Stimulated activated effector memory CD8-positive, alpha-beta T cell treated with anti-CD3 and anti-CD28 coated beads, Interleukin-12 subunit alpha, Interleukin-12 subunit beta, amount 100 ng/mL, for 72 hours (primary cell): Measurements from ENCODE around the gene NDUFS5.
A peak's percentile ranks its signal among the peaks of the same experiment; 100 is the strongest.
"Not testable (repeated sequence)": the region's sequence is repeated elsewhere in the genome, so short reads cannot be mapped to it uniquely, and the experiment has no call there.

Experiments
- ATAC-seq: fragments of 150-1000 bp; cut with Tn5 transposase; 2 replicates; pipeline ENCODE4 v1.10.0; 2021
- DNase-seq, 2 donors: peaks; one replicate each; pipeline ENCODE4 v3.0.0; 2021 to 2022; ENCODE audit warnings: low spot score in 2 of 2
- H3K27ac Mint-ChIP-seq: one replicate; pipeline ENCODE4 v1.8.0; 2022; ENCODE audit warnings: mild to moderate bottlenecking, mixed read lengths
- H3K36me3 Mint-ChIP-seq: one replicate; pipeline ENCODE4 v1.8.0; 2022; ENCODE audit warnings: mild to moderate bottlenecking, mixed read lengths
- H3K4me1 Mint-ChIP-seq: one replicate; pipeline ENCODE4 v1.8.0; 2022; ENCODE audit warnings: mixed read lengths
- H3K4me3 Mint-ChIP-seq: one replicate; pipeline ENCODE4 v1.8.0; 2022; ENCODE audit warnings: mild to moderate bottlenecking, mixed read lengths
- H3K9me3 Mint-ChIP-seq: one replicate; pipeline ENCODE4 v1.8.0; 2022; ENCODE audit warnings: mixed read lengths

Gene NDUFS5

DNA sequence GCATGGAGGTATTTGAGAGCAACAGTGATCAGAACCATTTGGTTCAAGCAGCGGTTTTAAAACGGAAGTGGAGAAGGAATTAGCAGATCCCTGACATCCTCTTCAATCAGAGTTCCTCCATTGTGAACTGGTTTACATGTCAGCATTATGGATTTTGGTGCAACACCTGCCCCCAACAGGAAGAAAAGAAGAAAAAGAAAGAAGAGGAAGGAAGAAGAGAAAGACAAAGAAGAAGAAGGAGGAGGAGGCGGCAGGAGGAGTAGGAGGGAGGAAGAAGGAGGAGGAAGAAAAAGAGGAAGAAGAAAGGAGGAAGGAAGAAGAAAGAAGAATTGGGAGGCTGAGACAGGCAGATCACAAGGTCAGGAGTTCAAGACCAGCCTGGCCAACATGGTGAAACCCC is 17.4 kb downstream of the NDUFS5 start:
- peak overlapping the region; percentile 44 for H3K27ac Mint-ChIP-seq
- H3K4me3 Mint-ChIP-seq = no peak overlapping the region
- DNase-seq (no peak), ATAC-seq (no peak)
- H3K4me1 Mint-ChIP-seq = peaks cover 11% of the 10 kb centered on the region
- no peaks in the 10 kb centered on the region for H3K9me3 Mint-ChIP-seq
- H3K36me3 Mint-ChIP-seq = peaks cover 45% of the 10 kb centered on the region

DNA sequence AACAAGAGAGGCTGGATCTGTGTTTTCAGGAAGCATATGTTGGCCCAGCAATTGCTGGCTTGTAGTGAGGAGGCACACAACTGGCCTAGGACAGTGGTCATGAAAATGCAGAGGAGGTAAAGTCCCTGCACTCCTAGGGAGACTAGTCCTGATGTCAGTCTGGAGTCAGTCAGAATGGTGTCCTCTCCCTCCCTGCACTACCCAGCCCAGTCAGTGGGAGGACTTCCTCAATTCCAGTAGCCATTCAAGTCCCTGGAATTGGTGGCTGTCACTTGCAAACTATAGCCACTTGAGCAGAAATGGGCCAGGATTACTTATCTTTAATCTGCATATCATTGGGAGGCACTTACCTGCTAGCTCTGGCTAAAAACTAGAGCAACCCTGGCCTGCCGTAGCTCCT is 18.6 kb downstream of the NDUFS5 start:
- peaks cover 41% of the 10 kb centered on the region for H3K36me3 Mint-ChIP-seq
- no peak overlapping the region for H3K4me3 Mint-ChIP-seq
- DNase-seq = no peak
- no peak for ATAC-seq
- peaks cover 6% of the 10 kb centered on the region for H3K4me1 Mint-ChIP-seq
- no peak overlapping the region for H3K27ac Mint-ChIP-seq
- H3K9me3 Mint-ChIP-seq = no peaks in the 10 kb centered on the region

DNA sequence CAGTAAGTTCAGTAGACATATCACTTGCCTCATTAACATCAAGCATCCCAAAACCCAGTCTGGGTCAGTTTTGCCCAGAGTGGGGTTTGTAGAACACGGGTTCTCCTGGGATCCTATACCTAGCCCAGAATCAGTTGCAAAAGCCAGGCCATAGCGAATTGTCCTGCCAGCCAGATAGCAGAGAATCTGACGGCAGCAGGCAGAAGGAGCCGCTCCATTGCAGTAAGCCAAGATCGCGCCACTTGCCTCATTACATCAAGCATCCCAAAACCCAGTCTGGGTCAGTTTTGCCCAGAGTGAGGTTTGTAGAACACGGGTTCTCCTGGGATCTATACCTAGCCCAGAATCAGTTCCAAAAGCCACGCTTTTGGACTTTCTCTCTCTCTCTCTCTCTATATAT is 19.1 kb downstream of the NDUFS5 start:
- H3K9me3 Mint-ChIP-seq = no peaks in the 10 kb centered on the region
- peaks cover 6% of the 10 kb centered on the region for H3K4me1 Mint-ChIP-seq
- no peak overlapping the region for H3K4me3 Mint-ChIP-seq
- ATAC-seq (no peak), DNase-seq (no peak)
- H3K36me3 Mint-ChIP-seq = peaks cover 40% of the 10 kb centered on the region
- no peak overlapping the region for H3K27ac Mint-ChIP-seq

DNA sequence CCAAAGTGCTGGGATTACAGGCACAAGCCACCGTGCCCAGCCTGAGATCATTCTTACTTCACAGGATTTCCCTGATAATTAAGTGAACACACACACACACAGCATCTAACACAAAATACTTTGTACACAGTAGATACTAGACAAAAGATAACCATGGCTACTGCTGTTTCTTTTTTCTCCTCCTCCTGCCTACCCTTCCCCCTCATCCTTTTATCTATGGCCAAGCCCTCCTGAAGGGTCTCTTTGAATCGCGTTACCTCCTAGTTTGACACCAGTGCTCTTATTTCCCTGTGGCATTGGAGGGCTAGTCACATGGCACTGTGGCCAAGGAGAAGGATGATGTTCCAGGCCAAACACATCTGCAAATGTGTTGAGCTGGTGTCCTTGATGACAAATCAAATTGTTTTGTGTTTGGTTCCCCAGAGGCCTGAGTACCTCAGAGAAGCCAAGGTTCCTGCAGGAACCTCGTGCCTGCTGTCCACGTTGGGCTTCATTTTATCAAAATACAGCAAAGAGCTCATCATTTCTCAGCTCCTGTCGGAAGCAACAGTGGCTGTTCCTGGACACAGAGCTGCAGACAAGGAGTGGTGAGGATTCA is 20.6 kb downstream of the NDUFS5 start:
- Mint-ChIP-seq H3K4me1 (peaks cover 6% of the 10 kb centered on the region), H3K27ac (no peak overlapping the region), H3K4me3 (no peak overlapping the region), H3K36me3 (peaks cover 31% of the 10 kb centered on the region), H3K9me3 (no peaks in the 10 kb centered on the region)
- DNase-seq (no peak), ATAC-seq (no peak)

DNA sequence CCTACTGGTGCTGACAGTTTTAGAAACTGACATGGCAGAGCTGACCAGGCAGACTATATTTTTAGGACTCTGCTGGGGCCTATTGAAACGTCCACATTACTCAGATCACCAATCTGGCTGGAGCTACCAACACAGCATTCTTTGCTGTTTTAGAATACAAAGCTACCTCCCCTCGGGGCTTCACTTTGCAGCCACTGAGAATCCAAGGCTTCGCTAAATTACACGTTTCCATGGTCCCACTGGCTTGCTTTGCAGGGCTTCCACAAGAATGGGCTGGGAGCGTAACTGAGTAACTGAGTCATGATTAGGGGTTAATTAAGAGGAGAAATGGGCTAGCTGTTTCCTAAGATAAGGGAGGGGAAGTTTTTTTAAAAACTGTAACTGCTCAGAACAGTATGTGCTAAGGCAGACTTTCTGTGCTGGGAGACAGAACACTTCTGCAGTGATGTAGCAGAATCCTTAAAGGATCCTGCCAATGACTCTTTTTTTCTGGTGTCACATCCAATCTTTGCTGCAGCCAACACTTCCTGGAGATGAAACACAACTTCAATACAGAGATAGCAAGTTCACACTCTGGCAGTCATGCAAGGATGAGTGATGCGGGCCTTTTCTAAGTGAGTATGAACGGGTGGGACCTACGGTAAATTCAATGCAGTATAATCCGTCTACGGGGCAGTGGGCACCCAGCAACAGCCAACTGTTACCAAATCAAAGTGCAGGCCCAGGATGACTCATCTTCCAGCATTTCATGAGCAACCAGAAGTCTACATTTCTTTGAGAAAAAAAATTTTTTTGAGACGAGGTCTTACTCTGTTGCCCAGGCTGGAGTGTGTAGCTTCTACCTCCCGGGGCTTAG is 21.5 kb downstream of the NDUFS5 start:
- ATAC-seq (peak; percentile 70), DNase-seq (no peak)
- Mint-ChIP-seq H3K27ac (no peak overlapping the region), H3K4me3 (no peak overlapping the region), H3K9me3 (no peaks in the 10 kb centered on the region), H3K4me1 (peaks cover 6% of the 10 kb centered on the region), H3K36me3 (peaks cover 22% of the 10 kb centered on the region)

DNA sequence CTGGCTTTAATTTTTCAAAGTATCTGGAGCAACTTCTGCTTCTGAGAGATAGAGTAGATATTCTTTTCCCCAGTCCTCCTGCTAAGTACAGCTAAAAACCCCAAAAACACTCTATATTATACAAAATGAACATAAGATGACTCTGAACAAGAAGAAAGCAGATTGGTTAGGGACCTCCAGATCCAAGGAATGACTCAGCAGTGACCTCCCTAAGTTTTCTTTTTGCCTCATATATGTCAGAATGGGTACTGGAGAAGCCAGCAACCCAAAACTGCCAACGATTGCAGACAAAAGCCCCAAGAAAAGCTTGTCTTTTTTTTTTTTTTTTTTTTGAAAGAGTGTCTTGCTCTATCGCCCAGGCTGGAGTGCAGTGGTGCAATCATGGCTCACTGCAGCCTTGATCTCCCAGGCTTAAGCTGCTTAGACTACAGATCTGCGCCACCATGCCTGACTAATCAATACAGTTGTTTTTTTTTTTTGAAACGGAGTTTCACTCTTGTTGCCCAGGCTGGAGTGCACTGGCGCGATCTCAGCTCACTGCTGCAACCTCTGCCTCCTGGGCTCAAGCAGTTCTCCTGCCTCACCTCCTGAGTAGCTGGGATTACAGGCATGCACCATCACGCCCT is 22.7 kb downstream of the NDUFS5 start:
- no peak overlapping the region for H3K27ac Mint-ChIP-seq
- no peaks in the 10 kb centered on the region for H3K9me3 Mint-ChIP-seq
- ATAC-seq (no peak), DNase-seq (no peak)
- H3K36me3 Mint-ChIP-seq = peaks cover 13% of the 10 kb centered on the region
- H3K4me1 Mint-ChIP-seq = no peaks in the 10 kb centered on the region
- H3K4me3 Mint-ChIP-seq = no peak overlapping the region

DNA sequence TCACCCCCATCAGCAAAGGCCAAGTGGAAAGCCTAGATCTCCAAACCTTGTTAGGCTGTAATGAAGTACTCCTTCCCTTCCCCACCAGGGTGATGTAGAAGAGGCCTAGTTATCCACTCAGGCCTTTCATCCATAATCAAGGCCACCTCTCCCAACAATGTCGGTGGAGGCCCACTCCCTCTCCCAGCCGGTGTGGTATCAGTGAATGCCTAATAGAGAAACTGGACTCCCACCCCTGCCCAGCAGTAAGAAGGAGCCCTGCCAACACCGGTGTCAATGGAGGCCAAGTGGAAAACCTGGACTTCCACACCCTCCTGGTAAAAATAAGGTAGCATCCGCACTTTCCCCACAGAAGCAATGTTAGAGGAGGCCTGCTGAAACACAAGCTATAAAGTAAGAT is 23.9 kb downstream of the NDUFS5 start:
- peaks cover 13% of the 10 kb centered on the region for H3K36me3 Mint-ChIP-seq
- DNase-seq (no peak), ATAC-seq (no peak)
- no peaks in the 10 kb centered on the region for H3K9me3 Mint-ChIP-seq
- H3K4me1 Mint-ChIP-seq = no peaks in the 10 kb centered on the region
- H3K4me3 Mint-ChIP-seq = no peak overlapping the region
- H3K27ac Mint-ChIP-seq = no peak overlapping the region

DNA sequence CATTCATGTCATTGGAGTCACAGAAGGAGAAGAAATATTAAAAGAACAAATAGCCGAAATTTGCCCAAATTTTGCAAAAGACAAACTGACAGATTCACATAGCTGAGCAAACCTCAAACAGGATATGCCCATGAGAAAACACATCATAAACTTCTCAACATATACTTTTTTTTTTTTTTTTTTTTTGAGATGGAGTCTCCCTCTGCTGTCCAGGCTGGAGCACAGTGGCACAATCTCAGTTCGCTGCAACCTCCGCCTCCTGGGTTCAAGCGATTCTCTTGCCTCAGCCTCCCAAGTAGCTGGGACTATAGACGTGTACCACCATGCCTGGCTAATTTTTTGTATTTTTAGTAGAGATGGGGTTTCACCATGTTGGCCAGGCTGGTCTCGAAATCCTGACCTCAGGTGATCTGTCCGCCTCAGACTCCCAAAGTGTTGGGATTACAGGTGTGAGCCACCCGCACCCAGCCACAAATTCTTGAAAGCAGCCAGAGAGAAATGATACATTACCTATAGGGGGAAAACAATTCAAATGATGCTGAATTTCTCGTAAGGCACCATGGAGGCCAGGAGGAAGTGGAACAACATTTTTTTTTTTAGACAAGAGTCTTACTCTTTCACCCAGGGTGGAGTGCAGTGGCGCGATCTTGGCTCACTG is 25.2 kb downstream of the NDUFS5 start:
- peaks cover 13% of the 10 kb centered on the region for H3K36me3 Mint-ChIP-seq
- H3K4me1 Mint-ChIP-seq, H3K4me3 Mint-ChIP-seq, ATAC-seq, DNase-seq, H3K27ac Mint-ChIP-seq, H3K9me3 Mint-ChIP-seq: not testable (repeated sequence)

DNA sequence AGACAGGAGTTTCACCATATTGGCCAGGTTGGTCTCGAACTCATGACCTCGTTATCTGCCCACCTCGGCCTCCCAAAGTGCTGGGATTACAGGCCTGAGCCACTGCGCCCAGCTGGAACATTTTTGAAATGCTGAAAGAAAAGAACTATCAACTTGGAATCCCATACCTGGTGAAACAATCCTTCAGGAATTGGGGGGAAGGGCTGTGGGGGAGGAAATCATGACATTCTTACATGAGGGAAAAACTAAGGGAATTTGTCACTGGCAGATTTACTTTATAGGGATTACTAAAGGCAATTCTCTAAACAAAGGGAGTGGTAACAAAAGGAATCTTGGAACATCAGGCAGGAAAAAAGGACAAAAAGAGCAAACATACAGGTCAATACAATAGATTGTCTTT is 25.8 kb downstream of the NDUFS5 start:
- no peak for DNase-seq
- no peak overlapping the region for H3K4me3 Mint-ChIP-seq
- H3K9me3 Mint-ChIP-seq = no peaks in the 10 kb centered on the region
- H3K36me3 Mint-ChIP-seq = peaks cover 13% of the 10 kb centered on the region
- H3K4me1 Mint-ChIP-seq = no peaks in the 10 kb centered on the region
- no peak for ATAC-seq
- H3K27ac Mint-ChIP-seq = no peak overlapping the region

DNA sequence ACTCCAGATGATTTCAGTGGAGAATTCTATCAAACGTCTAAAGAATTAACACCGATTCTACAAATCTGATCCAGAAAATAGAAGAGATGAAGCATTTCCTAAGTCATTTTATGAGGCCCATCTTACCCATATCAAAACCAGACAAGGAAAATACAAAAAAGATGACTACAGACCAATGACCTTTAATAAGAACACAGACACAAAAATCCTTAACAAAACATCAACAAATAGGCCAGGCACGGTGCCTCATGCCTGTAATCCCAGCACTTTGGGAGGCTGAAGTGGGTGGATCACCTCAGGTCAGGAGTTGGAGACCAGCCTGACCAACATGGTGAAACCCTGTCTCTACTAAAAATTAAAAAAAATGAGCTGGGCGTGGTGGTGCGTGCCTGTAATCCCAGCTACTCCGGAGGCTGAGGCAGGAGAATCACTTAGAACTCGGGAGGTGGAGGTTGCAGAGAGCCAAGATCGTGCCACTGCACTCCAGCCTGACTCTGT is 29.1 kb downstream of the NDUFS5 start:
- H3K36me3 Mint-ChIP-seq, H3K4me3 Mint-ChIP-seq, ATAC-seq, H3K27ac Mint-ChIP-seq, DNase-seq, H3K9me3 Mint-ChIP-seq, H3K4me1 Mint-ChIP-seq: not testable (repeated sequence)

DNA sequence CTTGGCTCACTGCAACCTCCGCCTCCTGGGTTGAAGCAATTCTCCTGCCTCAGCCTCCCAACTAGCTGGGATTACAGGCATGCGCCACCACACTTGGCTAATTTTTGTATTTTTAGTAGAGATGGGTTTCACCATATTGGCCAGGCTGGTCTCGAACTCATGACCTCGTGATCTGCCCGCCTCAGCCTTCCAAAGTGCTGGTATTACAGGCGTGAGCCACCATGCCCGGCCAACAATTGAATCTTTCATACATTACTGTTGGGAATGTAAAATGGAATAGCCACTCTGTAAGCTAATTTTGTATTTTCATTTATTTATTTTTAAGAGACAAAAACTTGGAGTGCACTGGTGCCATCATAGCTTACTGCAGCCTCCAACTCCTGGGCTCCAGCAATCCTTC is 35.4 kb downstream of the NDUFS5 start:
- not testable (repeated sequence) for DNase-seq, H3K27ac Mint-ChIP-seq, H3K4me3 Mint-ChIP-seq, H3K9me3 Mint-ChIP-seq, H3K36me3 Mint-ChIP-seq, ATAC-seq, H3K4me1 Mint-ChIP-seq

DNA sequence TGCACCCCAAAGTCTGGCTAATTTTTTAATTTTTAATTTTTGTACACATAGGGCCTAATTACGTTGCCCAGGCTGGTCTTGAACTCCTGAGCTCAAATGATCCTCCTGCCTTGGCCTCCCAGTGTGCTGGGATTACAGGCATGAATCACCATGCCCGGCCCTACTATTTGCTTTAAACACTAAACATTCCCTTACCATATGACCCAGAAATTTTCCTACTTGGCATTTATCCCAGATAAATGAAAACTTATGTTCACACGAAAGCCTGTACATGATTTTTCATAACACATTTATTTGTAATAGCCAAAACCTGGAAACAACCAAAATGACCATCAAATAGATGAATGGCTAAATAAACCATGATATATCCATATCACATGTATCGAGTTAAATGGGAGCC is 35.8 kb downstream of the NDUFS5 start:
- no peak overlapping the region for H3K27ac Mint-ChIP-seq
- ATAC-seq (no peak), DNase-seq (no peak)
- H3K36me3 Mint-ChIP-seq = no peaks in the 10 kb centered on the region
- H3K4me3 Mint-ChIP-seq = no peak overlapping the region
- H3K9me3 Mint-ChIP-seq = no peaks in the 10 kb centered on the region
- H3K4me1 Mint-ChIP-seq = no peaks in the 10 kb centered on the region

DNA sequence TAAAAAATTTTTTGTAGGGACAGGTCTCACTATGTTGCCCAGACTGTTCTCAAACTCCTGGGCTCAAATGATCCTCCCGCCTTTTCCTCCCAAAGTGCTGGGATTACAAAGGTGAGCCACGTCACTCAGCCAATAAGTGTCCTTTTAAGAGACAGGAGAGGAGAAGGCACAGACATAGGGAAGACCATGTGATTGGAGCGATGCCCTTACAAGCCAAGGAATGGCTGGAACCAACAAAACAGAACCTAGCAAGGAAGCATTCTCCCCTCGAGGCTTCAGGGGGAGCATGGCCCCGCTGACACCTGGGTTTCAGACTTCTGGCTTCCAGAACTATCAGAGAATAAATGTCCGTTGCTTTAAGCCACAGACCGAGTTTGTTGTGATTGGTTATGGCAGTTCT is 37.0 kb downstream of the NDUFS5 start:
- Mint-ChIP-seq H3K4me1 (no peaks in the 10 kb centered on the region), H3K27ac (no peak overlapping the region), H3K4me3 (no peak overlapping the region), H3K36me3 (no peaks in the 10 kb centered on the region), H3K9me3 (no peaks in the 10 kb centered on the region)
- ATAC-seq (no peak), DNase-seq (no peak)

DNA sequence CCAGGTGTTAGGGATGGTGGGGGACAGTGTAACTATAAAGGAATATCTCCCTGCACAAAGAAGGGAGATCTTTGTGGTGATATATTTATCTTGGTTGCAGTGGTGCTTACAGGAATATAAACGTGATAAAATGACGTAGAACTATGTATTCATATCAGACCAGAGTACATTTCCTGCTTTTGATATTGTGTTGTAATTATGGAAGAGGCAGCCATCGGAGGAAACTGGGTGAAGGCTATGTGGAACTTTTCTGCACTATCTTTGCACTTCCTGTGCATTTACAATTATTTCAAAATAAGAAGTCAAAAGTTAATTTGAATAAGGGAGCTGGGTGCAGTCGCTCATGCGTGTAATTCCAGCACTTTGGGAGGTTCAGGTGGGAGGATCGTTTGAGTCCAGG is 37.6 kb downstream of the NDUFS5 start:
- DNase-seq (no peak), ATAC-seq (no peak)
- H3K36me3 Mint-ChIP-seq = no peaks in the 10 kb centered on the region
- no peaks in the 10 kb centered on the region for H3K9me3 Mint-ChIP-seq
- H3K4me1 Mint-ChIP-seq = no peaks in the 10 kb centered on the region
- no peak overlapping the region for H3K27ac Mint-ChIP-seq
- H3K4me3 Mint-ChIP-seq = no peak overlapping the region

DNA sequence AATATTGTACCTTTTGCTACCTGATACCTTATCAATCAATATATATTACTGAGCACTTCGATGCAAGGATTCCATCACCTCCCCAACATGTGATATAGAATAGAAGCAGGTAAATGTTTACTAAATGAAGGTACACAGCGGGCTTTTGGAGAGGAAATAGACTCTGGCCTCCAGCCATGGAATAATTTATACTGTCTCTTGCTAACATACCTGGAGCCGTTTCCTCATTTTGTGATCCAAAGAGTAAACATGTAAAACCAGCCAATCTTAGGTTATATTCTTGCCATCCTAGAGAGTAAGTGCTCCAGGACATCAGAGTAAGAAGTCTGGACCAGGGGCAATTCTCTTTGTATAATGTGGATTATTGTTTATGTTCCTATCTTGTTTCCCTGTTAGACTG is 39.4 kb downstream of the NDUFS5 start:
- Mint-ChIP-seq H3K36me3 (no peaks in the 10 kb centered on the region), H3K4me1 (no peaks in the 10 kb centered on the region), H3K9me3 (no peaks in the 10 kb centered on the region), H3K4me3 (no peak overlapping the region), H3K27ac (no peak overlapping the region)
- DNase-seq (no peak), ATAC-seq (no peak)
